ENCODE measurements around the gene PLEK.

DNA sequence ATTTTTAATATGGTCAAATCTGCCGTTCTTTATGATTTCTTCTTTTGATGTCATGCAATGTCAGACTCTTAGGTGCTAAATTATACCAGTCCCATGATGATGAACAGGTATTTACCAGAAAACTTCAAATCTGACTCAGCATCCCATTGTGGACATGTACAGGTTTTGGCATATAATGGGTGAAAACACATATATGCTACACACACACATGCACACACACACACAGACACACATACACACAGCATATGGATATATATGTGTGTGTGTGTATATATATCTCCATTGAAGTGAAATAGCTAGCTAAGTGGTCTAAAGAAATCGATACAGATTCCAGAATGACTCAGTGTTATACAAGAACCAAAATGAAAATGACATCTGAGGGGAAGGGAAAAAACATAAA is 7.4 kb downstream of the PLEK start:
- TF ChIP-seq, protein P1, sequence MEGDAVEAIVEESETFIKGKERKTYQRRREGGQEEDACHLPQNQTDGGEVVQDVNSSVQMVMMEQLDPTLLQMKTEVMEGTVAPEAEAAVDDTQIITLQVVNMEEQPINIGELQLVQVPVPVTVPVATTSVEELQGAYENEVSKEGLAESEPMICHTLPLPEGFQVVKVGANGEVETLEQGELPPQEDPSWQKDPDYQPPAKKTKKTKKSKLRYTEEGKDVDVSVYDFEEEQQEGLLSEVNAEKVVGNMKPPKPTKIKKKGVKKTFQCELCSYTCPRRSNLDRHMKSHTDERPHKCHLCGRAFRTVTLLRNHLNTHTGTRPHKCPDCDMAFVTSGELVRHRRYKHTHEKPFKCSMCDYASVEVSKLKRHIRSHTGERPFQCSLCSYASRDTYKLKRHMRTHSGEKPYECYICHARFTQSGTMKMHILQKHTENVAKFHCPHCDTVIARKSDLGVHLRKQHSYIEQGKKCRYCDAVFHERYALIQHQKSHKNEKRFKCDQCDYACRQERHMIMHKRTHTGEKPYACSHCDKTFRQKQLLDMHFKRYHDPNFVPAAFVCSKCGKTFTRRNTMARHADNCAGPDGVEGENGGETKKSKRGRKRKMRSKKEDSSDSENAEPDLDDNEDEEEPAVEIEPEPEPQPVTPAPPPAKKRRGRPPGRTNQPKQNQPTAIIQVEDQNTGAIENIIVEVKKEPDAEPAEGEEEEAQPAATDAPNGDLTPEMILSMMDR (IDR thresholded peaks at IDR 0.05; ENCODE audit: insufficient read depth, low read depth, low read length), result no peak
- no peak for TF ChIP-seq EZH2 (IDR thresholded peaks at IDR 0.05; ENCODE audit: insufficient read depth, low read length)
